Kidney (tissue), 14 donors: ENCODE data around the gene UCK2. TPM values are rescaled to one million over a fixed set of nuclear protein-coding genes. Genes with fewer than 3 reads are reported as not detected.

Experiments
- DNase-seq, 5 donors: peaks; one replicate each; pipeline ENCODE4 v3.0.0-alpha.2; 2013 to 2020
- FAIRE-seq: peaks from 2 replicates; lab custom pipeline; 2012; peaks lifted over from hg19 to GRCh38; lab: Jason Lieb, UNC
- H3K27ac ChIP-seq, 2 donors: one replicate each; pipeline ENCODE4 v1.7.0; 2013; ENCODE audit warnings: low read depth in 2 of 2, low read length in 2 of 2, inconsistent platforms in 1 of 2
- H3K27me3 ChIP-seq: one replicate; pipeline ENCODE4 v1.7.1; 2013; ENCODE audit warnings: low read length, inconsistent platforms; ENCODE audit not compliant: control insufficient read depth, insufficient read depth
- H3K36me3 ChIP-seq, 3 donors: one replicate each; pipeline versions ENCODE4 v1.7.0 to v1.7.1; 2013; ENCODE audit warnings: low read length in 3 of 3, control low read depth in 1 of 3, inconsistent platforms in 1 of 3; ENCODE audit not compliant: insufficient read depth in 3 of 3, control insufficient read depth in 2 of 3
- H3K4me1 ChIP-seq, 3 donors: one replicate each; pipeline versions ENCODE4 v1.7.0 to v1.7.1; 2013; ENCODE audit warnings: low read length in 3 of 3, inconsistent platforms in 1 of 3, low read depth in 1 of 3; ENCODE audit not compliant: control insufficient read depth in 2 of 3, insufficient read depth in 2 of 3
- H3K4me3 ChIP-seq, 3 donors: one replicate each; pipeline versions ENCODE4 v1.7.0 to v1.8.1; 2013; ENCODE audit warnings: low read length in 3 of 3, control low read depth in 1 of 3, inconsistent platforms in 1 of 3
- H3K9ac ChIP-seq, 3 donors: one replicate each; pipeline versions ENCODE4 v1.7.0 to v1.7.1; 2013; ENCODE audit warnings: low read length in 3 of 3, control low read depth in 1 of 3, inconsistent platforms in 1 of 3
- H3K9me3 ChIP-seq, 3 donors: one replicate each; pipeline versions ENCODE4 v1.7.0 to v1.7.1; 2013; ENCODE audit warnings: low read length in 3 of 3, control low read depth in 1 of 3, inconsistent platforms in 1 of 3; ENCODE audit not compliant: control insufficient read depth in 2 of 3, insufficient read depth in 1 of 3
- intact Hi-C: fragments of 100-400 bp; cut with DNase I; formaldehyde crosslinking; loops from one replicate; pipeline ENCODE4 v1.11.1; 2022
- polyA plus RNA-seq: library from polyadenylated mRNA; stranded (reverse); fragments of 350-450 nt; fragmentation: Illumina TruSeq; extraction: RNeasy Lipid Tissue Mini Kit (QIAGEN cat#74804); gene quantifications from one replicate; pipeline ENCODE4 v1.2.3, GENCODE V29; 2014; ENCODE audit warnings: low read depth, low replicate concordance; ENCODE audit not compliant: insufficient read depth
- total RNA-seq: library from RNA; stranded (reverse); fragmentation: NEBNext Ultra II Directional; extraction: Animal tissue kit (Norgen Biotek cat#: 25700); gene quantifications from one replicate; pipeline ENCODE4 v1.2.1, GENCODE V29; 2021
- TF ChIP-seq, protein P1 (sequence below): IDR thresholded peaks from 3 replicates; pipeline ENCODE4 v1.5.1; 2012; ENCODE audit warnings: mild to moderate bottlenecking, moderate library complexity, borderline replicate concordance; ENCODE audit not compliant: insufficient read depth; ENCODE audit errors: extremely low read depth
- donor health status: control.
- donor health status: control.
- donor health status: control.
- donor health status: control.
- donor health status: control.
- donor health status: DM: yes; HTN: yes; CAD: no.
- donor health status: Normal renal cell carcinoma (clear cell type).

The UCK2 gene
- total and polyA plus RNA-seq, 2 donors from 2014 or later = 8.2 to 18.7 TPM

DNA sequence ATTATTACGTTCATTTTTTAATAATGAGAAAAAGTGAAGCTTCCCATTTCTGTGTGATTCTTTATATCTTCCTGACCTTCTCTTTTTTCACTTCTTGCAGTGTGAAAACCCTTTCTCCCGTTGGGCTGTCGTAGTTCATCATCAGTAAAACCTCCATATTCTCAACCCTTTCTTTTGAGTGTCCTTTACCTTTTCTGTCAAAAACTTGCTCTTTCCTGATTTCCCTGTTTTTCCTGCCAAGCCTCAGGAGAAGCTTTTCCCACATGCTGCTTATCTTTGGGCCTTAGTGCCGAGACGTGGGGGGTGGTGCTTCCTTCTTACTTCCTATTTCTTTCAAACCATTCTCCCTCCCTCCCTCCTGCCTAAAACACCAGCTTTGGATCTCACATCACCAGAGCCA is 46.1 kb downstream of the UCK2 start:
- TF ChIP-seq, protein P1, sequence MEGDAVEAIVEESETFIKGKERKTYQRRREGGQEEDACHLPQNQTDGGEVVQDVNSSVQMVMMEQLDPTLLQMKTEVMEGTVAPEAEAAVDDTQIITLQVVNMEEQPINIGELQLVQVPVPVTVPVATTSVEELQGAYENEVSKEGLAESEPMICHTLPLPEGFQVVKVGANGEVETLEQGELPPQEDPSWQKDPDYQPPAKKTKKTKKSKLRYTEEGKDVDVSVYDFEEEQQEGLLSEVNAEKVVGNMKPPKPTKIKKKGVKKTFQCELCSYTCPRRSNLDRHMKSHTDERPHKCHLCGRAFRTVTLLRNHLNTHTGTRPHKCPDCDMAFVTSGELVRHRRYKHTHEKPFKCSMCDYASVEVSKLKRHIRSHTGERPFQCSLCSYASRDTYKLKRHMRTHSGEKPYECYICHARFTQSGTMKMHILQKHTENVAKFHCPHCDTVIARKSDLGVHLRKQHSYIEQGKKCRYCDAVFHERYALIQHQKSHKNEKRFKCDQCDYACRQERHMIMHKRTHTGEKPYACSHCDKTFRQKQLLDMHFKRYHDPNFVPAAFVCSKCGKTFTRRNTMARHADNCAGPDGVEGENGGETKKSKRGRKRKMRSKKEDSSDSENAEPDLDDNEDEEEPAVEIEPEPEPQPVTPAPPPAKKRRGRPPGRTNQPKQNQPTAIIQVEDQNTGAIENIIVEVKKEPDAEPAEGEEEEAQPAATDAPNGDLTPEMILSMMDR = no peak
- intact Hi-C loops = no loop called here
- Histone ChIP-seq H3K9ac (no peak overlapping the region), H3K4me3 (no peak overlapping the region), H3K27ac (no peak overlapping the region), H3K9me3 (no peaks in the 10 kb centered on the region), H3K36me3 (no peaks in the 10 kb centered on the region), H3K4me1 (no peaks in the 10 kb centered on the region), H3K27me3 (no peaks in the 10 kb centered on the region)
- no peak for FAIRE-seq
- no peak for DNase-seq

- FAIRE-seq (no peak), DNase-seq (no peak)
- no peaks in the 10 kb centered on the region for H3K4me1 ChIP-seq
- H3K9me3 ChIP-seq = no peaks in the 10 kb centered on the region
- TF ChIP-seq, protein P1 = no peak
- H3K36me3 ChIP-seq = no peaks in the 10 kb centered on the region
- H3K9ac ChIP-seq = no peak overlapping the region
- no peak overlapping the region for H3K4me3 ChIP-seq
- intact Hi-C loops = no loop called here
- no peaks in the 10 kb centered on the region for H3K27me3 ChIP-seq
- H3K27ac ChIP-seq = no peak overlapping the region
Measured at GRCh38 chr1:165874643-165875042, 47.2 kb downstream of the UCK2 start.

DNA sequence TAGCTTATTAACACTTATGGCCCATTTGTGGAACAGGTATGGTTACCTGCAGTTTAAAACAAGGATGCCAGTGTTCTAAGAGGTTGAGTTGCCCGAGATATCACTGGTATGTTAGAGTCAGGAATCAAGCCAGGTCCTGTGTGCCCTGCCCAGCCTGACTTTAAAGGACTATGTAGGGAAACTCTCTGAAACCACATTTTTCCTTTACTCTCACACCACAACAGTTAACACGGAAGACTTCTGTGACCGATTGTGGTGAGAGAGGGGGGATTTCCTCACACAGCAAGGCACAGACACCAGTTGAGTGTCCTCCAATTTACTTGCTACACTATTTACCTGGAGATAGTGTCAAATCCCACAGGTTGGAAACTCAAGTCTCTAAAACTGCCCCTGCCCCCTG is 47.8 kb downstream of the UCK2 start:
- H3K36me3 ChIP-seq = no peaks in the 10 kb centered on the region
- no peaks in the 10 kb centered on the region for H3K27me3 ChIP-seq
- DNase-seq (no peak), FAIRE-seq (no peak)
- intact Hi-C loops = no loop called here
- no peaks in the 10 kb centered on the region for H3K4me1 ChIP-seq
- H3K4me3 ChIP-seq = no peak overlapping the region
- H3K27ac ChIP-seq = no peak overlapping the region
- no peak overlapping the region for H3K9ac ChIP-seq
- no peaks in the 10 kb centered on the region for H3K9me3 ChIP-seq
- TF ChIP-seq, protein P1 = no peak

GRCh38 chr1:165875604-165876003 is 48.2 kb downstream of the UCK2 start:
- TF ChIP-seq, protein P1 = no peak
- Histone ChIP-seq H3K4me1 (no peaks in the 10 kb centered on the region), H3K27ac (no peak overlapping the region), H3K36me3 (no peaks in the 10 kb centered on the region), H3K9ac (no peak overlapping the region), H3K27me3 (no peaks in the 10 kb centered on the region), H3K4me3 (no peak overlapping the region), H3K9me3 (no peaks in the 10 kb centered on the region)
- FAIRE-seq (no peak), DNase-seq (no peak)
- intact Hi-C loops = no loop called here
